NCI-H2107 treated with DMSO at 0.1 percent for 48 hours (cell line): Measurements from ENCODE around the gene C1S.
A peak's percentile ranks its signal among the peaks of the same experiment; 100 is the strongest.
"Not testable (repeated sequence)": the region's sequence is repeated elsewhere in the genome, so short reads cannot be mapped to it uniquely, and the experiment has no call there.

Experiments
- DNase-seq: peaks from one replicate; lab custom pipeline; 2025; ENCODE audit not compliant: unreplicated experiment; lab: John Stamatoyannopoulos, UW

The C1S gene

GRCh38 chr12:7060353-7060954, at the start of gene C1S:
TSS of gene C1S (plus strand) at chr12:7060718. CDS start at chr12:7061913, 1,195 bp downstream.
- DNase-seq, result no peak

- not testable (repeated sequence) for DNase-seq
Observed at GRCh38 chr12:7011398-7011797, 49.1 kb upstream of the C1S start.

- no peak for DNase-seq
Observed at GRCh38 chr12:7012024-7012607, 48.4 kb upstream of the C1S start.

GRCh38 chr12:7013101-7013500, 47.4 kb upstream of the C1S start:
- DNase-seq, result no peak

GRCh38 chr12:7015555-7016370, 44.8 kb upstream of the C1S start:
- DNase-seq, result no peak

- no peak for DNase-seq
Observed at GRCh38 chr12:7016958-7017571, 43.5 kb upstream of the C1S start.

- no peak for DNase-seq
Observed at GRCh38 chr12:7017870-7018349, 42.6 kb upstream of the C1S start.

- peak; percentile 95 for DNase-seq
Observed at GRCh38 chr12:7018350-7019042, 42.0 kb upstream of the C1S start, which contains the start of gene LPCAT3. TSS of gene LPCAT3 (minus strand) at chr12:7018476. CDS start at chr12:7018424, 52 bp downstream.

GRCh38 chr12:7019043-7019569, 41.4 kb upstream of the C1S start:
- no peak for DNase-seq

- DNase-seq, result no peak
Observed at GRCh38 chr12:7021956-7022355, 38.6 kb upstream of the C1S start.

- no peak for DNase-seq
Observed at GRCh38 chr12:7023114-7023513, 37.4 kb upstream of the C1S start.

GRCh38 chr12:7026854-7027253, 33.7 kb upstream of the C1S start:
- no peak for DNase-seq

- no peak for DNase-seq
Observed at GRCh38 chr12:7031306-7031705, 29.2 kb upstream of the C1S start.

GRCh38 chr12:7032990-7033389, 27.5 kb upstream of the C1S start:
- no peak for DNase-seq

- DNase-seq, result no peak
Observed at GRCh38 chr12:7034464-7034863, 26.1 kb upstream of the C1S start.

- DNase-seq, result no peak
Observed at GRCh38 chr12:7035463-7035862, 25.1 kb upstream of the C1S start.

GRCh38 chr12:7037411-7037810, 23.1 kb upstream of the C1S start:
- DNase-seq, result not testable (repeated sequence)

GRCh38 chr12:7038591-7038990, 21.9 kb upstream of the C1S start:
- DNase-seq, result no peak

- DNase-seq, result no peak
Observed at GRCh38 chr12:7039403-7039802, 21.1 kb upstream of the C1S start.

GRCh38 chr12:7042842-7043241, 17.7 kb upstream of the C1S start:
- DNase-seq, result peak; percentile 7

- no peak for DNase-seq
Observed at GRCh38 chr12:7045913-7046312, 14.6 kb upstream of the C1S start.
